ENCODE data around the gene CNTNAP2. TPM values are rescaled to one million over a fixed set of nuclear protein-coding genes. Genes with fewer than 3 reads are reported as not detected.

CNTNAP2 gene
- total RNA-seq, 1 donor from 2014 or later, result 4.2 TPM

DNA sequence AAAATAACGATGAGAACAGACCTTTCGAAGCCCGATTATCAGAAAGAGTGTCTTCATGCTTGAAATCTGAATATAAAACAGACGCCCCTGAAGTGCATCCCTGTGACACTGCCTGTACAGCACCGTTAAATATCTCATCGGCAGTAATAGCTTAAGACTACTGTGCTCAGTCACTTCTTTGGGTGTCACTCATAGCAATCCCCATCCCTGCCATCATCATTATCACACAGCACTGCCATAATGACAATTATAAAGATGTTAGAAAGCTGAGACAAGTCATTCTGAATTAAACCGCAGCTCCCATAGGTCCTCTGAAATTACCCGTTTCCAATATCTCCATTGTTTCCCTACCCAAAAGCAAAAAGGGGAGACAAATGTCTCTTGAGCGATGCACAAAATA lies 1906.2 kb downstream of the CNTNAP2 start:
- no peak overlapping the region for H3K4me3 Mint-ChIP-seq
- H3K27ac Mint-ChIP-seq, result no peak overlapping the region
- H3K27me3 Mint-ChIP-seq (ENCODE audit: low read depth), result peaks cover 11% of the 10 kb centered on the region
- H3K9me3 Mint-ChIP-seq, result peaks cover 7% of the 10 kb centered on the region
- no peaks in the 10 kb centered on the region for H3K36me3 Mint-ChIP-seq
- DNase-seq (ENCODE audit: low spot score in 2 of 2, unreplicated experiment in 2 of 2), result no peak
- TF ChIP-seq, protein P1, sequence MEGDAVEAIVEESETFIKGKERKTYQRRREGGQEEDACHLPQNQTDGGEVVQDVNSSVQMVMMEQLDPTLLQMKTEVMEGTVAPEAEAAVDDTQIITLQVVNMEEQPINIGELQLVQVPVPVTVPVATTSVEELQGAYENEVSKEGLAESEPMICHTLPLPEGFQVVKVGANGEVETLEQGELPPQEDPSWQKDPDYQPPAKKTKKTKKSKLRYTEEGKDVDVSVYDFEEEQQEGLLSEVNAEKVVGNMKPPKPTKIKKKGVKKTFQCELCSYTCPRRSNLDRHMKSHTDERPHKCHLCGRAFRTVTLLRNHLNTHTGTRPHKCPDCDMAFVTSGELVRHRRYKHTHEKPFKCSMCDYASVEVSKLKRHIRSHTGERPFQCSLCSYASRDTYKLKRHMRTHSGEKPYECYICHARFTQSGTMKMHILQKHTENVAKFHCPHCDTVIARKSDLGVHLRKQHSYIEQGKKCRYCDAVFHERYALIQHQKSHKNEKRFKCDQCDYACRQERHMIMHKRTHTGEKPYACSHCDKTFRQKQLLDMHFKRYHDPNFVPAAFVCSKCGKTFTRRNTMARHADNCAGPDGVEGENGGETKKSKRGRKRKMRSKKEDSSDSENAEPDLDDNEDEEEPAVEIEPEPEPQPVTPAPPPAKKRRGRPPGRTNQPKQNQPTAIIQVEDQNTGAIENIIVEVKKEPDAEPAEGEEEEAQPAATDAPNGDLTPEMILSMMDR (IDR thresholded peaks at IDR 0.05; ENCODE audit: unreplicated experiment), result no peak
- peaks cover 11% of the 10 kb centered on the region for H3K4me1 Mint-ChIP-seq

DNA sequence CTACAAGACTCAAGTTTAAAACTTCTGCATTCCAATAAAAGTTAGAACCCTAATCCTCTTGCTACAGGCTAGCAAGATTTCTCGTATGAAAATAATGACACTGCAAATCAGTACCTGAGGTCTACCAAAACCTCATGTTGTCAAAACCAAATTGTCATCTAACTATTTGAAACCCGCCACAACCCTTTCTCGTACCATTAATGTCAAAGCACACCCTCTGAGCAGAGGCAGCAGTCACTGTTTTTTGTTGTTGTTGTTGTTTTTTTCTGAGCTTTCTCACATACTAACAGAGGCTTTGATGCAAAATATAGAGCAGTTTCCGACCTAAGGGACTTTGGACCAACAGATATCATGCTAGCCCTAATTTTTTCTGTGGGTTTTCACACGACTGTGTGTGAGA lies 1910.1 kb downstream of the CNTNAP2 start:
- H3K36me3 Mint-ChIP-seq, result no peaks in the 10 kb centered on the region
- peaks cover 3% of the 10 kb centered on the region for H3K27me3 Mint-ChIP-seq (ENCODE audit: low read depth)
- H3K4me1 Mint-ChIP-seq, result peaks cover 12% of the 10 kb centered on the region
- DNase-seq (ENCODE audit: low spot score in 2 of 2, unreplicated experiment in 2 of 2), result no peak
- peaks cover 7% of the 10 kb centered on the region for H3K9me3 Mint-ChIP-seq
- no peak overlapping the region for H3K27ac Mint-ChIP-seq
- H3K4me3 Mint-ChIP-seq, result no peak overlapping the region
- TF ChIP-seq, protein P1 (IDR thresholded peaks at IDR 0.05; ENCODE audit: unreplicated experiment), result no peak

DNA sequence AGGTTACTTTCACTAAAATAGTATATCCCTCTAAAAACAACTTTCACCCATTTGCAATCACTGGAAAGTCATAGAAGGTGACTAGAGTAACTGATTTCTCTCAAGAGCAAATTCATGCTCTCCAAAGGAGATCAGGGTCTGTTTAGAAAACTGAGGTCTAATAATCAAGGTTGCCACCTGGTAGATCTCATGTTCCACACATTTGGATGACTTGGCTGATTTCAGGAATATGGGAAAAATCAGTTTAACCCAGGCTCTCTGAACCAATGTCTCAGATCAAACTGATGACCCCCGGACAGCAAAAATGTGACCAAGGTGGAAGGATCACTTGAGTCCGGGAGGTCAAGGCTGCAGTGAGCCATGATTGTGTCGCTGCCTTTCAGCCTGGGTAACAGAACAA lies 1911.6 kb downstream of the CNTNAP2 start:
- no peak overlapping the region for H3K27ac Mint-ChIP-seq
- H3K27me3 Mint-ChIP-seq (ENCODE audit: low read depth), result peaks cover 2% of the 10 kb centered on the region
- no peak overlapping the region for H3K4me3 Mint-ChIP-seq
- no peaks in the 10 kb centered on the region for H3K36me3 Mint-ChIP-seq
- peaks cover 23% of the 10 kb centered on the region for H3K4me1 Mint-ChIP-seq
- H3K9me3 Mint-ChIP-seq, result peaks cover 7% of the 10 kb centered on the region
- TF ChIP-seq, protein P1 (IDR thresholded peaks at IDR 0.05; ENCODE audit: unreplicated experiment), result no peak
- DNase-seq (ENCODE audit: low spot score in 2 of 2, unreplicated experiment in 2 of 2), result no peak

DNA sequence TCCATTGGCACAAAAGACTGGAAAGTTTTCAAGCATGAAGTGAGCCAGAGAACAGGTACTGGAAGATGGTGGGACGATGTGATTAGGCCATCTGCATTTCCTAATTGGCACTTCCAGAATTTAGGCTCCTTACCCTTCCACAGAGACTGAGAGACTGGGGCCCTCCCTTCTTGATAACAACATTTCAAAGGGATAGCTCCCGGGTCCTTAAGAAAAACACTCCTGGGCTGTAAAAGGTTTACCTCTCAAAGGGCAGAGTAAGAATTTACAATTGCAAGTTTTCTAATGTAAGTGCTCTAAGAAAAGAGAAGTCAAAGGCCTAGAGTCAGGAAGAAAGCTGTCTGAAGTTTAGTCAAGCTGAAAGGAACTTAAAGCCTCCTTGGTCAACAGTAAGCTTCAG lies 1914.4 kb downstream of the CNTNAP2 start:
- peaks cover 2% of the 10 kb centered on the region for H3K27me3 Mint-ChIP-seq (ENCODE audit: low read depth)
- no peak for DNase-seq (ENCODE audit: low spot score in 2 of 2, unreplicated experiment in 2 of 2)
- no peak overlapping the region for H3K27ac Mint-ChIP-seq
- H3K36me3 Mint-ChIP-seq, result no peaks in the 10 kb centered on the region
- no peaks in the 10 kb centered on the region for H3K9me3 Mint-ChIP-seq
- TF ChIP-seq, protein P1 (IDR thresholded peaks at IDR 0.05; ENCODE audit: unreplicated experiment), result no peak
- peaks cover 39% of the 10 kb centered on the region for H3K4me1 Mint-ChIP-seq
- no peak overlapping the region for H3K4me3 Mint-ChIP-seq

DNA sequence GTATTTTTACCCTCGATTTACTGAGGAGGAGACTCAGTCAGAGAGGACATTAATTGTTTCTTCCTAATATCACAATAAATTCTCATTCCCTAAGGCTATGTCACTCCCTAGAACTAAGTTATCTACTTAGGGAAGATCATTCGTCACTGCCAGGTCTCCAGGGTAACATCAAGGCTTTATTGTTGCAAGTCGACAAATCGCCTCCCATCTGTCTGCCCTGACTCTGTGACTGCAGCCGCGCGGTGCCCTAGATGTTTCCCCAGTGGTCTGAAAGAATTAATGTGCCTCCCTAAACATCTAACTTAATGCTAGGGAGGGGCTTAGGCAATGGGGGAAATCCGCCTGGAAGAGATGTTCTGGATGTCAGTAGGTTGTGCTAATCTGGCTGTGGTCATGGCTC lies 1915.2 kb downstream of the CNTNAP2 start:
- peak in 1 of 2 experiments; percentile 41 for DNase-seq (ENCODE audit: low spot score in 2 of 2, unreplicated experiment in 2 of 2)
- H3K9me3 Mint-ChIP-seq, result no peaks in the 10 kb centered on the region
- TF ChIP-seq, protein P1 (IDR thresholded peaks at IDR 0.05; ENCODE audit: unreplicated experiment), result no peak

DNA sequence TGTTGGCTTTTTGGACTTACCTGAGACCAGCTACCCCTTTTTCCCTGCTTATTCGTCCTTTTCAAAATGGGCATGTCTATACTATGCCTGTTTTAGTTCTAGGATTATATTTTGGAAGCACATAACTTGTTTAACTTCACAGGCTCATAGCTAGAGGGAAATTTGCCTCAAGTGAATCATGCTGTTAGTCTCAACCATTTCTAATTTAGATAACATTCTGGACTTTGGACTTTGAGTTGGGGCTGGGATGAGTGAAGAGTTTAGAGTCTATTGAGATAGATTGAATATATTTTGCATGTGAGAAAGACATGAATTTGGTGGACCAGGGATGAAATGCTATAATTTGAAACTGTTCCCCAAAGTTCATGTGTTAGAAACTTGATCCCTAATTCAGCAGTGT lies 1919.3 kb downstream of the CNTNAP2 start:
- H3K27me3 Mint-ChIP-seq (ENCODE audit: low read depth), result no peaks in the 10 kb centered on the region
- H3K9me3 Mint-ChIP-seq, result peaks cover 4% of the 10 kb centered on the region
- no peak overlapping the region for H3K4me3 Mint-ChIP-seq
- peaks cover 34% of the 10 kb centered on the region for H3K4me1 Mint-ChIP-seq
- no peaks in the 10 kb centered on the region for H3K36me3 Mint-ChIP-seq
- TF ChIP-seq, protein P1 (IDR thresholded peaks at IDR 0.05; ENCODE audit: unreplicated experiment), result no peak
- no peak for DNase-seq (ENCODE audit: low spot score in 2 of 2, unreplicated experiment in 2 of 2)
- no peak overlapping the region for H3K27ac Mint-ChIP-seq

More for the DNA sequence above, 1915.2 kb downstream of the CNTNAP2 start:
- Mint-ChIP-seq H3K4me1 (peaks cover 39% of the 10 kb centered on the region), H3K27me3 (ENCODE audit: low read depth) (peaks cover 2% of the 10 kb centered on the region), H3K4me3 (no peak overlapping the region), H3K36me3 (no peaks in the 10 kb centered on the region), H3K27ac (peak overlapping the region; percentile 1)
